SKM-1 treated with dmso at 0.1 percent for 144 hours (cell line): Measurements from ENCODE around the gene ABLIM1.

Experiments used
- DNase-seq: peaks from one replicate; lab custom pipeline; 2025; ENCODE audit not compliant: unreplicated experiment; lab: John Stamatoyannopoulos, UW

The ABLIM1 gene

DNA sequence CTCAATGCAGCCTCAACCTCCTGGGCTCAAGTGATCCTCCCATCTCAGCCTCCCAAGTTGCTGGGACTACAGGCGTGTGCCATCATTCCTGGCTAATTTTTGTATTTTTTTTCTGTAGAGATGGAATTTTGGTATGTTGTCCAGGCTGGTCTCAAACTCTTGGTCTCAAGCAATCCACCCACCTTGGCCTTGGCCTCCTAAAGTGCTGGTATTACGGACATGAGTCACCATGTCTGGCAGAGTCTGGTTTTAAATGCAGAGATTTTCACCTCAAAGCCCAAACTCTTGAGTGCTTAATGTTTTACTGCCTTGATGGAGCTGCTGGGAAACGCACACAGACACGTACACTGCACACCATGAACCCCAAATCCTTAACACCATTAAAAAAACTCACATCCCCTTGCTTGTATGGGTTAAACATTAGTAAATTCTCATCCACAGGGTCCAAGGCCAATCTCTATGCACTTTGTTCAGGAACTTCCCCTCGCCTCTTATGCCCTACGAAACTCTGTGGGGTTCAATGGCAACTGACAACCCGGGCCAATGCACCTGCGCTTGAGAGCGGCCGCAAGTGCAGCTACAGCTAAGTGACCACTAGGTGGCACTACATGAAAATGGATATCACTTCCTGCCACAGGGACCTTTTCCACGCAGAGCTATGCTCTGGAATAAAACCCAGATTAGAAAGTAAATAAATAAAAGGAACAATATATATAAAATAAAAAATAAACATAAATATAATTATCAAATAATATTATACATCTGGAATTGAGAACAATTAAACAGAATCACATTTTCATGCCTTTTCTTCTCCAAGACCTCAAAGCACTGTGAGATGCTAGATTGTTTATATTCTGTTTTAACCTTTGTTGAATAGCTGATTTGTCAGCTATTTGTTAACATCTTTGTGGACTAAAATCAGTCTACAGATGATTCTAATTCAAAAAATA is 186.8 kb downstream of the ABLIM1 start:
- peak; percentile 65 for DNase-seq

GRCh38 chr10:114470361-114470760 is 187.7 kb downstream of the ABLIM1 start:
- DNase-seq, result no peak

- DNase-seq, result peak; percentile 68
Observed at GRCh38 chr10:114458955-114459354, 199.1 kb downstream of the ABLIM1 start.

GRCh38 chr10:114458216-114458920 is 199.7 kb downstream of the ABLIM1 start:
- no peak for DNase-seq

DNA sequence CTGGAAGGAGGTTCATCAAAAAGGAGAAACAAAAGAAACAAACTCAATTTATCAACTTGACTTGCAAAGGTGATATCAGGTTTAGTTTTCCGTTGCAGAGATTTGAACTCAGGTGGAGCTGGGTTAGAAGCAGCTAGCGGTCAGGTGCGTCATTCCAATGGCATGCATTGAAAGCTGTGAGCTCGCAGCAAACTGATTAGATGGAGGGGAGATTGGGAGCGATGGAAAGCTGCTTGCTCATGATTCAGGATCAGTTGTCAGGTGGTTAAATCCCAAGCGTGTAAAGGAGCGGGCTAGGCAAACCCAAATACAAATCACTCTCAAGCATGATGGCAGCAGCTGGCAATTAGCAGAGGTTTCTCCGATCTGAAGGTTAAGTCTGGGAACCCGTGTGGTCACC is 204.5 kb downstream of the ABLIM1 start:
- no peak for DNase-seq

- no peak for DNase-seq
Observed at GRCh38 chr10:114448897-114449296, 209.2 kb downstream of the ABLIM1 start.

- no peak for DNase-seq
Observed at GRCh38 chr10:114445332-114445731, 212.7 kb downstream of the ABLIM1 start.

- no peak for DNase-seq
Observed at GRCh38 chr10:114444819-114445218, 213.3 kb downstream of the ABLIM1 start.

GRCh38 chr10:114442091-114442630 is 215.9 kb downstream of the ABLIM1 start:
- DNase-seq, result no peak

- DNase-seq, result no peak
Observed at GRCh38 chr10:114441107-114441506, 217.0 kb downstream of the ABLIM1 start.

DNA sequence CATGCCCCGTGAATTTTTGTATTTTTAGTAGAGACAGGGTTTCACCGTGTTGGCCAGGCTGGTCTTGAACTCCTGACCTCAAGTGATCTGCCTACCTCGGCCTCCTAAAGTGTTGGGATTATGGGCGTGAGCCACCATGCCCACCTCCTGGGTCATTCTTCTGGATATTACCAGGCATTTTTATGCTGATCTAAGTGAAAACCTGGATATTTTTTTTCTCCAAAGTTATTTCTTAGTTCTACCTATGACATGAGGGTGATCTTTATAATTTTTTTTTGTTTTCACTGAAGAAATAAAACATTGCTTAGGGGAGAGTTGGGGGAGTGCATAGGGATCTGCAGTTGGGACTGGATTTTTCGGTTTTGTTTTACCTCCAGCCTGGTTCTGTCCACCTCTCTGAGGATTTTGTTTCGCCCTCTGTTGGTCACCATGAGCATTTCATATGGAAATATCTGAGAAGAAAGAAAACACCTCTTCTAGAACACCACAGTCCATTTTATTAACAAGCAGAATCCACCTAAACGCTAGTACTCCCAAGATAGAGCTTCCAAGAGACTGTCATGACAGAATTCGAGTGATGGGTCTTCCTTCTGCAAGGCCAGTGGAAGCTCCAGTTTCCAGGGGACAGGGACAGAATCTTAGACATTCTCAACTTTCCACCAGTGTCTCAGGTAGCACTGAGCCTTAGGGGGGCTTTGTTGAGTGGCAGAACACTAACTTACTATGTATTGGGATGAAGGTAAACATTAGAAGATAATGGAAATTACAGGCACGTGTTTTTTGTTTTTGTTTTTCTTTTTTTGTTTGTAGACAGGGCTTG is 220.4 kb downstream of the ABLIM1 start:
- DNase-seq, result peak; percentile 17

GRCh38 chr10:114436941-114437340 is 221.1 kb downstream of the ABLIM1 start:
- DNase-seq, result no peak

GRCh38 chr10:114432566-114433093 is 225.4 kb downstream of the ABLIM1 start:
- no peak for DNase-seq

- DNase-seq, result no peak
Observed at GRCh38 chr10:114431414-114432135, 226.5 kb downstream of the ABLIM1 start.

GRCh38 chr10:114430688-114431413 is 227.2 kb downstream of the ABLIM1 start:
- no peak for DNase-seq

DNA sequence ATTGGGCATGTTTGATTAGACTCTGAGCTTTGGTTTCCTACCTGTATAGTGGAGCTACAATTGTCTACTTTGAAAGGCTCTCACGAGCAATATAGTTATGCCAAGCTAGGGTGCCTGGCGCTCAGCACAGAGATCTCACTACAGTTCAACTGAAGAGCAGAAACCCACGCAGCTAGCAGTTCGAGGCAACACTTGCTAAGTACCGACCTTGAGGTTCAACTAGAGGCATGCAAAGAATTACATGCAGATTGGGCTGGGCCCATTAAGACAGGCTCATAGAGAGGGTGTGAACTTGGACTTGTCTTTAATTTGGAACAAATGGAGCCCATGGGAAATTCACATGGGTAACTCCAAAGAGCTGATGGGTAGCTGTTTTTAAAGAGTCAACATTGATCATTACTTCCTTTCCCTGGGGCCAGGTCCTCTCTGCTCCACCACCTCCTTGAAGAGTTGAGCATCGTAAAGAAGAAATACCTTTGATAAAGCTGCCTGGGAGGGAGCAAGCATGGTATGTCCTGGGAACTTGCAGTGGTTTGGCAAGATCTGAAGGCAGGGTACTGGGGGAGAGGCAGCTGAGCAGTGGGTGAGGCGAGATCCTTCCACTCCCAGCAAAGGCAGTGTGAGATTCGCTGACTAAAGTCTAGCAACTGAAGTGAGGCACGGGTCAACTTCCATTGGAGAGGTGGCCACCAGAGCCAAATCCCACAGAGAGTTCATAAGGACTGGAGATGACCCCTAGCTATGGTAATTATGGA is 228.3 kb downstream of the ABLIM1 start:
- DNase-seq, result no peak

GRCh38 chr10:114427124-114427852 is 230.8 kb downstream of the ABLIM1 start:
- DNase-seq, result no peak

DNA sequence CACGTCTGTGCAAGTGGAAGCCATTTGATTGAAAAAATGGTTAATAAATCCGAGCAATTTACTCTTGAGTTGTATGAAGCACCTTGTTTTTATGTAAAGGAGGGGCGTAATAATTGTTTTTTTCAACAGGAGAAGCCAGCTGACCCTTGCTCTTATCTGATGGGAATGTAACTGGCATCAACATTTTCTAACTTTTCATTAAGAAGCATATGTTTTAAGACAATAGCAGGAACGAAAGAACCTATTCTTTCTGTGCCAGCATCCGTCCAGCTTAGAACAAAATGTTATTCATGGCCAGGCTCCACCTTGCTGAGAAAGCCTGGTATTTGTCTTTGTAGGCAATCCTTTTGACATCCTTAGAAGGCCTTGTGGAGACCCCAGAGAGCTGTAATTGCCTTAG is 231.6 kb downstream of the ABLIM1 start:
- no peak for DNase-seq
